Activated CD8-positive, alpha-beta T cell treated with anti-CD3 and anti-CD28 coated beads for 36 hours (primary cell): ENCODE results near the gene SNRPA1. TPM values are rescaled to one million over a fixed set of nuclear protein-coding genes. Genes with fewer than 3 reads are reported as not detected.

Experiments used
- ATAC-seq: fragments of 200-7000 bp; cut with Tn5 transposase; one replicate; pipeline ENCODE4 v1.10.0; 2021; ENCODE audit warnings: mild to moderate bottlenecking, moderate library complexity
- CTCF ChIA-PET: fragments of 350-600 bp; sonication (Branson Sonifier 250); formaldehyde crosslinking; loops from one replicate; lab custom pipeline; 2021; ENCODE audit warnings: antibody characterized with exemption; lab: Charles Lee
- POLR2A ChIA-PET: fragments of 350-600 bp; sonication (Branson Sonifier 250); formaldehyde crosslinking; loops from one replicate; lab custom pipeline; 2021; ENCODE audit warnings: antibody characterized with exemption; lab: Charles Lee
- DNase-seq: peaks from one replicate; pipeline ENCODE4 v3.0.0-alpha.2; 2020
- H3K27ac Mint-ChIP-seq: one replicate; pipeline ENCODE4 v1.8.0; 2021; ENCODE audit warnings: mild to moderate bottlenecking, mixed read lengths
- H3K27me3 Mint-ChIP-seq: one replicate; pipeline ENCODE4 v1.8.0; 2021; ENCODE audit warnings: mixed read lengths
- H3K36me3 Mint-ChIP-seq: one replicate; pipeline ENCODE4 v1.8.0; 2021; ENCODE audit warnings: low read depth, mixed read lengths
- H3K4me1 Mint-ChIP-seq: one replicate; pipeline ENCODE4 v1.8.0; 2021; ENCODE audit warnings: low read depth, mixed read lengths
- H3K4me3 Mint-ChIP-seq: one replicate; pipeline ENCODE4 v1.8.0; 2021; ENCODE audit warnings: mild to moderate bottlenecking, moderate library complexity, mixed read lengths
- H3K9me3 Mint-ChIP-seq: one replicate; pipeline ENCODE4 v1.8.0; 2021; ENCODE audit warnings: mixed read lengths
- intact Hi-C: fragments of 100-400 bp; cut with micrococcal nuclease; formaldehyde crosslinking; loops from one replicate; pipeline ENCODE4 v1.10.0; 2022
- total RNA-seq, 2 experiments: library from RNA; stranded (reverse); gene quantifications; one replicate each; pipeline ENCODE4 v1.2.3, GENCODE V29; 2021
- TF ChIP-seq, protein P1 (sequence below): fragments of 200-600 bp; IDR thresholded peaks from one replicate; pipeline ENCODE4 v1.8.0; 2022; ENCODE audit warnings: antibody characterized with exemption, mild to moderate bottlenecking

SNRPA1 gene
- total RNA-seq, 2 experiments from 2014 or later, result 243 to 249 TPM

DNA sequence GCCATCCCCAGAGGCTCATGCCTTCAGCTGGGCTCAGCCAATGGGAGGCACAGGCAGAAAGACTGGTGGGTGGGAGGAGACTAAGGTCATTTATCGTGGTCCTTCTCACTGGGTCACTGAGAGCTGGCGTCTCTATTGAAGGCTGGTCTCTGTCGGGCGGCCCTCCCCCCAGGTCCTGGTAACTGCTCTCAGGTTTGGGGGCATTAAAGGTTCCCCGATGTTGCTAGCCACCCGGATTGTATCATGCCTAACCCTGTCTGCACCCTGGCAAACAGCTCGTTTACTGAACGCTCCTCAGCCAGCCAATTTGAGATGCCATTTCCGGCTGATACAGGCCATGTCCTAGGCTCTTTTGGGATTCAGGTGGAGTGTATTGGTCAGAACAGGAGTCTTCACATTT lies 28.3 kb downstream of the SNRPA1 start:
- no peak for DNase-seq
- ChIA-PET CTCF (interaction anchor here (1.0 to 3.2 kb wide), 4 partner anchors 8 to 258 kb away, joined by 3 to 16 read pairs (median 9); no protein-coding TSS in a partner anchor), POLR2A (interaction anchor here (1.1 kb wide), 1 partner anchor 8 kb away, joined by 5 read pairs; no protein-coding TSS in a partner anchor)
- ATAC-seq, result no peak
- Mint-ChIP-seq H3K27me3 (no peaks in the 10 kb centered on the region), H3K27ac (no peak overlapping the region), H3K4me3 (no peak overlapping the region), H3K4me1 (peaks cover 3% of the 10 kb centered on the region), H3K9me3 (no peaks in the 10 kb centered on the region), H3K36me3 (peaks cover 6% of the 10 kb centered on the region)
- intact Hi-C loops, result no loop called here
- TF ChIP-seq, protein P1, sequence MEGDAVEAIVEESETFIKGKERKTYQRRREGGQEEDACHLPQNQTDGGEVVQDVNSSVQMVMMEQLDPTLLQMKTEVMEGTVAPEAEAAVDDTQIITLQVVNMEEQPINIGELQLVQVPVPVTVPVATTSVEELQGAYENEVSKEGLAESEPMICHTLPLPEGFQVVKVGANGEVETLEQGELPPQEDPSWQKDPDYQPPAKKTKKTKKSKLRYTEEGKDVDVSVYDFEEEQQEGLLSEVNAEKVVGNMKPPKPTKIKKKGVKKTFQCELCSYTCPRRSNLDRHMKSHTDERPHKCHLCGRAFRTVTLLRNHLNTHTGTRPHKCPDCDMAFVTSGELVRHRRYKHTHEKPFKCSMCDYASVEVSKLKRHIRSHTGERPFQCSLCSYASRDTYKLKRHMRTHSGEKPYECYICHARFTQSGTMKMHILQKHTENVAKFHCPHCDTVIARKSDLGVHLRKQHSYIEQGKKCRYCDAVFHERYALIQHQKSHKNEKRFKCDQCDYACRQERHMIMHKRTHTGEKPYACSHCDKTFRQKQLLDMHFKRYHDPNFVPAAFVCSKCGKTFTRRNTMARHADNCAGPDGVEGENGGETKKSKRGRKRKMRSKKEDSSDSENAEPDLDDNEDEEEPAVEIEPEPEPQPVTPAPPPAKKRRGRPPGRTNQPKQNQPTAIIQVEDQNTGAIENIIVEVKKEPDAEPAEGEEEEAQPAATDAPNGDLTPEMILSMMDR, result no peak

DNA sequence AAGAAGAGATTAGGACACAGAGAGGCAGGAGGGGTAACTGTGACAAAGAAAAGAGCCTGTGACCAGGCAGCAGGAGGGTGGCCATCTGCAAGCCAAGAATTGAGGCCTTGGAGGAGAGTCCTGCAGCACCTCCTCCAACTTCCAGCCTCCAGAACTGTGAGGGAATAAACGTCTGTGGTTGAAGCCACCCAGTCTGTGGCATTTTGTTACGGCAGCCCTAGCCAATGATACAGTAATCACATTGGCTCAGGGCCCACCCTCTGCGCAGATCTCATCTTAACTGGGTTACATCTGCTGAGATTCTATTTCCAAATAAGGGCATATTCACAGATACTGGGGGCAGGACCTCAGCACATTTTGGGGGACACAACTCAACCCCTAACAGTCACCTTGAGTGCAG lies 29.0 kb downstream of the SNRPA1 start:
- H3K4me3 Mint-ChIP-seq, result no peak overlapping the region
- TF ChIP-seq, protein P1, result no peak
- peaks cover 3% of the 10 kb centered on the region for H3K36me3 Mint-ChIP-seq
- no peak for ATAC-seq
- H3K27me3 Mint-ChIP-seq, result no peaks in the 10 kb centered on the region
- POLR2A ChIA-PET, result interaction anchor here (1.1 kb wide), 1 partner anchor 9 kb away, joined by 5 read pairs; no protein-coding TSS in a partner anchor
- CTCF ChIA-PET, result interaction anchor here (1.0 to 3.2 kb wide), 3 partner anchors 178 to 258 kb away, joined by 3 to 16 read pairs (median 6); no protein-coding TSS in a partner anchor
- no peak overlapping the region for H3K27ac Mint-ChIP-seq
- no peaks in the 10 kb centered on the region for H3K9me3 Mint-ChIP-seq
- intact Hi-C loops, result no loop called here
- no peak for DNase-seq
- H3K4me1 Mint-ChIP-seq, result peaks cover 3% of the 10 kb centered on the region

DNA sequence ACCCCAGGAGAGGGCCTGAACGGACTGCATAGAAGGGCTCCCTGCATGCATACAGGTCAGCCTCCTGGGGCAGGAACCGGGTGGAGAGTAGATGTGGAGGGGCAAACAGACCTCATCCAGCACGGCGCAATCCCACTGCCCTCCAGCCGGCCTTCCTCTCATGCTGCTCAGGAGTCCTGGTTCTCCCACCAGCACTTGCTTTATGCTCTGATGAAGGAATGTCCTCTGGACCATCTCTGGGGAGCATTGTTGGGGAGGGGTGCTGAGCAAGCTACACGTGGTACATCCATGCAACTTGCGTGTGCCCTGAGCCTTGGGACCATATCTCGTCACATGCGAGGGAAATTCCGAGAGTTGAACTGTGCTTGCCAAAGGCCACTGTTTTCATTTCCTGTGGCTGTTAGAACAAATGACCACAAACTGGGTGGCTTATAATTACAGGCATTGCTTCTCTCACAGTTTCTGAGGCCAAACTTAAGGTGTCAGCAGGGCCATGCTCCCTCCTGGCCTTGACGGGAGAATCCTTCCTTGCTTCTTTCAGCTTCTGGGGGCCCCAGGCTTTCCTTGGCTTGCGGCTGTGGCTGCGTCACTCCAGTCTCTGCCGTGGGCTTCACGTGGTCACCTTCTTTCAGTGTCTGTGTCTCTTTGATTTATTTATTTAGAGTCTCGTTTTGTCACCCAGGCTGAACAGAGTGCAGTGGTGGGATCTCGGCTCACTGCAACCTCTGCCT lies 30.0 kb downstream of the SNRPA1 start:
- H3K27ac Mint-ChIP-seq, result no peak overlapping the region
- intact Hi-C loops, result no loop called here
- POLR2A ChIA-PET, result interaction anchor here (0.6 kb wide), 1 partner anchor 33 kb away, joined by 3 read pairs; no protein-coding TSS in a partner anchor
- peaks cover 3% of the 10 kb centered on the region for H3K36me3 Mint-ChIP-seq
- no peak for DNase-seq
- H3K9me3 Mint-ChIP-seq, result no peaks in the 10 kb centered on the region
- CTCF ChIA-PET, result no interaction called here
- no peak overlapping the region for H3K4me3 Mint-ChIP-seq
- peaks cover under 1% of the 10 kb centered on the region for H3K27me3 Mint-ChIP-seq
- peaks cover 3% of the 10 kb centered on the region for H3K4me1 Mint-ChIP-seq
- ATAC-seq, result no peak
- TF ChIP-seq, protein P1, result no peak

DNA sequence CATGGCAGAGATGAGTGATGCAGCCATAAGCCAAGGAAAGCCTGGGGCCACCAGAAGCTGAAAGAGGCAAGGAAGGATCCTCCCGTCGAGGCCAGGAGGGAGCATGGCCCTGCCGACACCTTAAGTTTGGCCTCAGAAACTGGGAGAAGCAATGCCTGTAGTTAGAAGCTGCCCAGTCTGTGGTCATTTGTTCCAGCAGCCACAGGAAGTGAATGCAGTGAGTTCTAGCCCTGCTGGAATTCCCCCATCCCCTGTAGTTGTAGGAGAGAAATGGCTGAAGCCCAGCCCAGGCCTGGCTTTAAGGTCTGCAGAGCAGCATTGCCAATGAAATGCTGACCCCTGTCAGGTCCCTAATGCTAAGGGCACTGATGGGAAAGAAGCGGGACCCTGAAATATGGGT lies 31.0 kb downstream of the SNRPA1 start:
- Mint-ChIP-seq H3K27ac (no peak overlapping the region), H3K4me3 (no peak overlapping the region), H3K9me3 (no peaks in the 10 kb centered on the region), H3K4me1 (peaks cover 3% of the 10 kb centered on the region), H3K36me3 (no peaks in the 10 kb centered on the region), H3K27me3 (peaks cover 6% of the 10 kb centered on the region)
- ATAC-seq, result no peak
- intact Hi-C loops, result no loop called here
- ChIA-PET CTCF (interaction anchor here (1.2 kb wide), 1 partner anchor 248 kb away, joined by 3 read pairs; no protein-coding TSS in a partner anchor), POLR2A (interaction anchor here (0.9 kb wide), 1 partner anchor 196 kb away, joined by 3 read pairs; no protein-coding TSS in a partner anchor)
- TF ChIP-seq, protein P1, result no peak
- DNase-seq, result no peak

DNA sequence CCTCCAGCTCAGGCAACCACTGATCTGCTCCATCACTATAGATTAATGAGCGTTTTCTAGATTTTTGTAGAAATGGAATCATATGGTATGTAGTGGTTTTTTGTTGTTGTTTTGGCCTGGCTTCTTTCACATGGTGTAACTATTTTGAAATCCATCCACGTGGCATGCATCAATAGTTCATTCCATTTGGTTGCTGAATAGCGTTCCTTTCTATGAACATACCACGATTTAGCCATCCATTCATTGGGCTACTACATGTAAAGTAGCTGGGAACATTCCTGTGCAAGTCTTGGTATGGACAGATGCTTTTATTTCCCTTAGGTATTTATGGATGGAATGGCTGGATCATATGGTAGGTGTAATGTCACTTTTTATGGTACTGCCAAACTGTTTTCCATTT lies 32.5 kb downstream of the SNRPA1 start:
- ChIA-PET POLR2A (no interaction called here), CTCF (interaction anchor here (0.7 to 1.4 kb wide), 6 partner anchors 26 to 254 kb away, joined by 3 to 6 read pairs (median 4); no protein-coding TSS in a partner anchor)
- intact Hi-C loops, result no loop called here

More for the DNA sequence above, 32.5 kb downstream of the SNRPA1 start:
- Mint-ChIP-seq H3K9me3 (no peaks in the 10 kb centered on the region), H3K27ac (no peak overlapping the region), H3K4me3 (no peak overlapping the region), H3K27me3 (peaks cover 7% of the 10 kb centered on the region), H3K4me1 (peaks cover 3% of the 10 kb centered on the region), H3K36me3 (no peaks in the 10 kb centered on the region)
- no peak for DNase-seq
- TF ChIP-seq, protein P1, result no peak
- ATAC-seq, result no peak
